T-helper 1 cell (primary cell): Measurements from ENCODE around the gene ZNF200.
A peak's percentile ranks its signal among the peaks of the same experiment; 100 is the strongest.
"Not testable (repeated sequence)": the region's sequence is repeated elsewhere in the genome, so short reads cannot be mapped to it uniquely, and the experiment has no call there.

Experiments used
- DNase-seq, 5 donors: peaks; one replicate each; pipeline ENCODE4 v3.0.0-alpha.2; 2012 to 2020
- total RNA-seq, 4 donors: gene quantifications; one replicate each; lab custom pipeline; 2026; lab: John Stamatoyannopoulos, UW

The ZNF200 gene
- 6.6 to 29.2 (median 15.3) reads per million in 4 donors for total RNA-seq

DNA sequence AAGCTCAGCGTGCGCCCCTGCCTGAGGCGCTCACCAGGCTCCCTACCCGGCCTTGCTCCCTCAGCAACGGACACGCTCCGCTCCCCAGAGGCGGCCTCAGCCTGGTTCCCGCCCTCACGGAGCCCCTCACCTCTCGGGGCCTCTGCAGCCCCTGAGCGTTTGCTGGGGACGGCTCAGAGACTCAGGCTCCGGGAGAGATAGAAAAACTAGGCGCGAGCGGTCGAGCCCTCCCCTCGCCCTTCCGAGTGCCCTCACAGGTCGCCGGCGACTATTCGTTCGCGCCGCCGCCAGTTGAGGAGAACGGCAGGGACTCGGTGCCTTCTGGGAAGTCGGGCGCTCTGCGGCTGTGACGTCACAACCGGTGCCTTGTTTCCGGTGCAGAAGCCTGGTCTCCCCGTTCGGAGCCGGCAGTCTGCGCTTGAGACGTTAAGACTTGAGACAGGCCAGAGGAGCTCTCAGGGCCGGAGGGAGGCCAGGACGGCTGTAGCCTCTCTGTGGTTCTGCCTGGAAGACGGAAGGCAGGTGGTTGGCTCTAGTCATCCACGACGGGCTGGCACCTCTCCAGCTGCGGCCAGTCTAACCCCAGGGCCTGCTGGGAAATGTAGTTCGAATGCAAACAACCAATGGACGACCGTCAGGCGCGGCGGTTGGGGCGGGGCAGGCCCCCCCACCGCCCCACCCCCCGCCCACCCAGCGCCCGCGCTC is at the start of gene ZNF200:
Gene ZNF200 (minus strand): TSS at position 302 of the 705 bp plus-strand sequence. CDS start 1,403 bp downstream, outside the sequence.
- peak; percentile 81 to 96 (median 91) for DNase-seq

DNA sequence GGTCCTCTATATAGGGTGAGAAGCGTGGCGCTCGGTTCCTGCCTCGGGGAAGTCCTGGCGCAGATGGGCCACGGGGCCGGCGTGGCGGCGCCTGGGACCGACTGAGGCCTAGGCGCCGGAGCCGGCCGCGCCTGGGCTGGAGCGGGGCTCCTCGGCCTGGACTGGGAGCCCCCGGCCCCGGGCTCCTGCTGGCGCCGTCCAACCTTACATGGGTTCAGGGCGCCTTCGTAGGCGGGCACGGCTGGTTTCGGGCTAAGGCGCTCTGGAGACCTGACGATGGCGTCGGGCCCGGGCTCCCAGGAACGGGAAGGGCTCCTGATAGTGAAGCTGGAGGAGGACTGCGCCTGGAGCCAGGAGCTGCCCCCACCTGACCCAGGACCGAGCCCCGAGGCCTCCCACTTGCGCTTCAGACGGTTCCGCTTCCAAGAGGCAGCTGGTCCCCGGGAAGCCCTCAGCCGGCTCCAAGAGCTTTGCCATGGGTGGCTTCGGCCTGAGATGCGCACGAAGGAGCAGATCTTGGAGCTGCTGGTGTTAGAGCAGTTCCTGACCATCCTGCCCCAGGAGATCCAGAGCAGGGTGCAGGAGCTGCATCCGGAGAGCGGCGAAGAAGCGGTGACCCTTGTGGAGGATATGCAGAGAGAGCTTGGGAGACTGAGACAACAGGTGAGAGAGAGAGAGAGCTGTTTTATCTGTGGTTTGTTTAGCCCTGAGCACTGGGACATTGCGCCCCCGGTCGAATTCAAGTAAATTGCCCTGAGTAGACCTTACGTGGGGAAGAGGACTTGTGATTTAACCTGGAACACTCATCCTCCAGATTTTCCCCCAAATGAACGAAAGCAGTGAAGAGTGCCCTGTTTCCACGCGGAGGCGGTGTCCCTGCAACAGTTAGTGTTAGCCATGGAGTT is 48.8 kb upstream of the ZNF200 start:
- DNase-seq = no peak

DNA sequence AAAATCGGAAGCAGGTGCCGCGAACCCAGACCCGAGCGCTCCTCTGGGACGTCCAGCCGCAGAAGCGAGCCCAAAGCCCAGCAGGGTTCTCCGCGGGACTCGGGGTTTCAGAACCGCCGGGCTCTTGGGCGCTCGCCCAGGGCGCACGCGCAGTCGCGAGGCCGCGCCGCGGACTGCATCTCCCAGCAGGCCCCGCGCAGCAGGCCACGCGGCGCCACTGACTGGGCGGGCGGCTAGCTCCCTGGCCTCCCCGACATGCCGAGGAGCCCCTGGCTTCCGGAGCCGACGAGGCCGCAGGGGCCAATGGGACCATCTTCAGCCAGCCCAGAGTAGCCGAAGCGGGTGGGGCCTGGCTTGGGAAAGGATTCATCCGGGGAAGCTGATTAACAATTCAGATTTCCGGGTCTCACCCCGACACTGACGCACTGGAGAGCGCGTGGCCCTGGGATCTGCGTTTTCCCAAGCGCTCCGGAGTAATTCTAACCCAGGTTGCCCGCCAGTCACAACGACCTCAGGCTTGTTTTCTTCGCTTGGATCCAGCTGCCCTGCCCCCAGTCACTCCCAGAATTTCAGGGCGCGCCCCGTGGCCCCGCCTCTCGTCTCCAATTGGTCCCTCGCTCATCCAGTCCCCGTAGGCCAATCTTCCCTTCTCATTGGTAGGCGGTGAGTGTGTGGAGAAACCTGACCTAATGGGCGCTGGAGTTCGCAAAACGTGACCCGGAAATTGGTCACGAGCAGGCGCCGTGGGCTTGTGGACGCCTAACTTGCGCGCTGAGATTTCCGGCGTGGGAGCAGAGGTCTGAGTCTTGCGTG is 48.0 kb upstream of the ZNF200 start, which contains the start of gene ZNF263:
Gene ZNF263 (plus strand): TSS at position 762 of the 813 bp plus-strand sequence. CDS start 328 bp downstream, outside the sequence.
- DNase-seq = peak; percentile 82 to 97 (median 91)

GRCh38 chr16:3282103-3282729 is 47.3 kb upstream of the ZNF200 start:
- no peak for DNase-seq

DNA sequence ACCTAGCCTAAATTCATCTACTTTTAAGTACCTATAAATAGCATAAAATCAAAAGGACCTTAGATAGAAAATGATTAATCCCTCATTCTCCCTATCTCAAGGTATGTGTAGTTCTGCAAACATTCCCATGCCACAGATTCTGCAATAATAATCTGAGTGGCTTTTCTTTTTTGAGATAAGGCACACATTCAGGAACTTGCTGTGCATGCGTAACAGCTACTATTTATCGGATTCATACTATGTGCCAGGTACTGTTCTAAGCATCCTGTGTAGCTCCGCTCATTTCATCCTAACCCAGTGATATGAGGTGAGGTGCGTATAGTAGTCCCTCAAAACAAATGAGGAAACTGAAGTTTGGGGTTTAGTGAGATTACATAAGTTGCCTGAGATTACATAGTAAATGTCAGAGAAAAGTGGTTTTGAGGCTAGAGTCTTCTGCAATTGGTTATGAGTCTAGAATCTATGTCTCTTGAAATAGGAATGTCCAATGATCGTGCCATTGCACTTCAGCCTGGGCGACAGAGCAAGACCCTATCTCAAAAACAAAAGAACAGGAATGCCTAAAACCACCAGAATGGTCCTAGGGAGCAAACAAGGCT is 46.4 kb upstream of the ZNF200 start:
- DNase-seq = no peak

- DNase-seq = no peak
Measured at GRCh38 chr16:3276679-3277078, 41.7 kb upstream of the ZNF200 start.

- DNase-seq = no peak
Measured at GRCh38 chr16:3274947-3275346, 40.0 kb upstream of the ZNF200 start.

- no peak for DNase-seq
Measured at GRCh38 chr16:3274490-3274889, 39.5 kb upstream of the ZNF200 start.

GRCh38 chr16:3271281-3271680 is 36.3 kb upstream of the ZNF200 start:
- DNase-seq = not testable (repeated sequence)

- DNase-seq = not testable (repeated sequence)
Measured at GRCh38 chr16:3270718-3271117, 35.8 kb upstream of the ZNF200 start.

GRCh38 chr16:3268294-3268693 is 33.3 kb upstream of the ZNF200 start:
- no peak for DNase-seq

- no peak for DNase-seq
Measured at GRCh38 chr16:3266873-3267537, 32.0 kb upstream of the ZNF200 start.

GRCh38 chr16:3264137-3265036 is 29.4 kb upstream of the ZNF200 start:
- DNase-seq = peak; percentile 90 to 96 (median 94)

- no peak for DNase-seq
Measured at GRCh38 chr16:3262517-3262916, 27.6 kb upstream of the ZNF200 start.

DNA sequence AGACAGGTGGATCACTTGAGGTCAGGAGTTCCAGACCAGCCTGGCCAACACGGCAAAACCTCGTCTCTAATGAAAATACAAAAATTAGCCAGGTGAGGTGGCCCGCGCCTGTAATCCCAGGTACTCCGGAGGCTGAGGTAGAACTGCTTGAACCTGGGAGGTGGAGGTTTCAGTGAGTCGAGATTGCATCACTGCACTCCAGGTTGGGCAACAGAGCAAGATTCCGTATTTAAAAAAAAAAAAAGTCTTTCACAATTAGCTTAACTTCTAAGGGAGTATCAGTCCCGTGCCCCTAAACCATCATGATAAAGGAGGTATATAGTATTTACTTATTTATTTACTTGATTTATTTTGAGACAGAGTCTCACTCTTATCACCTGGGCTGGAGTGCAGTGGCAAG is 24.9 kb upstream of the ZNF200 start:
- DNase-seq = no peak

- no peak for DNase-seq
Measured at GRCh38 chr16:3256866-3257465, 22.0 kb upstream of the ZNF200 start.

GRCh38 chr16:3256146-3256865 is 21.3 kb upstream of the ZNF200 start, which contains the start of gene MEFV:
TSS of gene MEFV (minus strand) at chr16:3256633. CDS start at chr16:3256587, 46 bp downstream.
- no peak for DNase-seq

GRCh38 chr16:3254309-3254708 is 19.4 kb upstream of the ZNF200 start:
- DNase-seq = no peak

- DNase-seq = no peak
Measured at GRCh38 chr16:3252967-3253366, 18.0 kb upstream of the ZNF200 start.
